Stimulated activated CD4-positive, alpha-beta T cell treated with anti-CD3 and anti-CD28 coated beads, Interleukin-2, amount 100 ng/mL, for 48 hours (primary cell): ENCODE measurements around the gene TTLL10.

Experiments
- DNase-seq, 2 donors: peaks; one replicate each; pipeline ENCODE4 v3.0.0-alpha.2; 2020

TTLL10 gene

DNA sequence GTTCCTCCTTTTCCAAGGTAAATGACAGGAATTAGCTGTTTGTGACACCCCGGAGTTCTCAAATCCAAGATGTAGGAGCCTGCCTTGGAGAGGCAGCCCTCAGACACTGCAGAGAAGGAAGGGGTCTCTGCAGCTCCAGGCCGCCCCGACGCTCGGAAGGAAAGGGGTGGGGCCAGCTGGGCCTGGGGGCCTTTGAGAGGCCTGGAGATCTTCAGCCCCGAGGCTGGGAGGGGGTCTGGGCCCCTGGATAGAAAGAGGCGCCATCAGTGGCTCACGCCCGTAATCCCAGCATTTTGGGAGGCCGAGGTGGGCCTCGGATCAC is 33.9 kb downstream of the TTLL10 start:
- no peak for DNase-seq

DNA sequence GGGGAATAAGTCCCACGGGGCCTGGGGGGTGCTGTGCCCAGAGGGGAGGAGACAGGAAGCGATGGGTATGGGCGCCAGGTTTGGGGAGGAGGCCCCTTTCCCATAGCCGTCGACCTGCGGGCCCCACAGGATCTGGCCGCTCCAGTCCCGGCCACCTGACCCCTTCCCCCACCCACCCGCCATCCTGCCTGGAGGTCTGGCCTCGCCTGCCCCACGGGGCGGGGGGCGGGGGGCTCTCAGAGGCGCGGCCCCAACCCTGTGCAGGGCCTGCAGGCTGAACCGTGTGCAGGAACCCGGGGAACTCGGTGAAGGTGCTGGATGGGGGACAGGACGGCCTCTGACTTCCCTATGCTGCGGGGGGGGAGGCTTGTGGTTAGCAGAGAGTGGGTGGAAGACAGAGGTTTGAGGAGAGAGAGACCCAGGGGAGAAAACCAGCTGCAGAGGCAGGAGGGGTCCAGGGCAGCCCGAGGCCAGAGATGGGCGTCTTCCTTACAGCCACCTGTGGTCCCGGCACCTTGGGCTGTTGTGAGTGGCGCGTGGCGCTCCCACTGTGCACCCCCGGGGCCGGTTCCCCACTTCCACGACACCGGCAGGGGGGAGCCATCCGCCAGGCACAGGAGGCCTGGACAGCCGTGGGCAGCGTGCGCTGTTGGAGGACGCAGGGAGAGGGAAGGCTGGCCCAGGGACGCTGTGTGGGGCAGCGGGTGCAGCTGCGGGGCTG is 35.2 kb downstream of the TTLL10 start:
- DNase-seq: no peak

DNA sequence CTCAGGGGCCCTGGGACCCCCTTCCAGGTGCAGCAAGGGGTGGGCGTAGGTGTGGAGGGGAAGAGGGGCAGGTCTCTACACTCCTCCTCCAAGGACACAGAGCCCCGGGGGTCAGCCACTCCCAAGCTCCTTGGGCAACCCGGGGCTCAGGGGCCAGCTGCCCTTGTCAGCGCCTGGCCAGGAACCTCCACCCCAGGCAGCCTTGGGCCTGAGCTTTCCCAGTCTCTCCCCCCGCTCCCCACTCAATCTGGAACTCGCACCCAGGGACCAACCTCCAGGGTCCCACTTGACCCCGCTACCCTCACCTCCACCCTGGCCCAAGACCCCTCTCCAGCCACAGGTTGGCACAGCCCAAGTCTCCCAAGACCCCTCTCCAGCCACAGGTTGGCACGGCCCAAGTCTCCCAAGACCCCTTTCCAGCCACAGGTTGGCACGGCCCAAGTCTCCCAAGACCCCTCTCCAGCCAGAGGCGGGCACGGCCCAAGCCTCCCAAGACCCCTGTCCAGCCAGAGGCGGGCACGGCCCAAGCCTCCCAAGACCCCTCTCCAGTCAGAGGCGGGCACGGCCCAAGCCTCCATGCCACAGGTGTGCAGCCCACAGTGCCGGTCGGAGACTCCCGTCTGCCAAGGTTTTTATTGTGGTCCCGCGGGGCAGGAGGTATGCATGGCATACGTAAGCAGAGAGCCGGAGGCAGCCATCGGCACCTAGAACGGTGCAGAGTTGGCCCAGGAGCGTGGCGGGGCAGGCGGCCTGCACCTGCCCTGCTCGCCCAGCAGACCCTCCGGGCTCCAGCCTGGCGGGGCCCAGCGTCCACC is 37.3 kb downstream of the TTLL10 start:
- DNase-seq: no peak

DNA sequence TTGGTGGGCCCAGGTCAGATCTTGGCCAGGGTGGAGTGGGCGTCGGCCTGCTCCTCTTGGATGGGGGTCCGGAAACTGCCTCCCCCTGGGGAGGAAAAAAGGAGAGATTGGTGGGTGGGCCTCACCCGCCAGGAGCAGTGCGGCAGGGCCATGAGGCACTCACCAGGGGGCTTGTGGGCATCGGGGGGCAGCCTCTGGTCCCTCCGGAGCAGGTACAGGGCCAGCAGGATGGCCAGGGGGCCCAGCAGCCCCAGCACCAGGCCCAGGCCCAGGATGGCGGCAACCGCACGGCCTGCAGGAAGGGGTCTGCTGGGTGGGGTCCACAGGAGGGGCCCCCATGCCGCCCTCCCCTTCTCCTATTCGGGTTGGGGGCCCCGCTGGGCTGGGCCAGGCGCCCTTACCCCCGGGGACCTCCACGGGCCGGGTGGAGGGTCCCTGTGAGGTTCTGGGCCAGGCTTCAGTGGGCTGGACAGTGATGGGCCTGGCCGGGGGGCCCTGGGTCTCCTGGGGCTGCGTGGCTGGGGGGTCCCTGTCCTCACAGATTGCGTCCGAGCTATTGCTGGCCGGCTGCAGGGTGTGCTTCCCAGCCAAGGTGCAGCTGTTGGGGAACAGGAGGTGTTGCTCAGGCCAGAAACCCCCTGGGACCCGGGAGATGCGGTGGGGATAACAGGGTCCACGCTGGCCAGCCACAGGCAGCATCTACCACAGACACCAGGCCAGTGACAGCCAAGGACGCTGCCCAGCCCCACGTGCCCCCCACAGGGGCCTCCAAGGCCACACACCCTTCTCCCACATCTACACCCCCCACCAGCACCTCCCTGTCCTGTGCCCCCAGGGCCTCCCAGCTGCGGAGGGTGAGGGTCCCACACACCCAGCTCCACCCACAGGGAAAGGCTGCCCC is 38.1 kb downstream of the TTLL10 start:
- no peak for DNase-seq

- no peak for DNase-seq
Measured at GRCh38 chr1:1212780-1213344, 39.2 kb downstream of the TTLL10 start.

DNA sequence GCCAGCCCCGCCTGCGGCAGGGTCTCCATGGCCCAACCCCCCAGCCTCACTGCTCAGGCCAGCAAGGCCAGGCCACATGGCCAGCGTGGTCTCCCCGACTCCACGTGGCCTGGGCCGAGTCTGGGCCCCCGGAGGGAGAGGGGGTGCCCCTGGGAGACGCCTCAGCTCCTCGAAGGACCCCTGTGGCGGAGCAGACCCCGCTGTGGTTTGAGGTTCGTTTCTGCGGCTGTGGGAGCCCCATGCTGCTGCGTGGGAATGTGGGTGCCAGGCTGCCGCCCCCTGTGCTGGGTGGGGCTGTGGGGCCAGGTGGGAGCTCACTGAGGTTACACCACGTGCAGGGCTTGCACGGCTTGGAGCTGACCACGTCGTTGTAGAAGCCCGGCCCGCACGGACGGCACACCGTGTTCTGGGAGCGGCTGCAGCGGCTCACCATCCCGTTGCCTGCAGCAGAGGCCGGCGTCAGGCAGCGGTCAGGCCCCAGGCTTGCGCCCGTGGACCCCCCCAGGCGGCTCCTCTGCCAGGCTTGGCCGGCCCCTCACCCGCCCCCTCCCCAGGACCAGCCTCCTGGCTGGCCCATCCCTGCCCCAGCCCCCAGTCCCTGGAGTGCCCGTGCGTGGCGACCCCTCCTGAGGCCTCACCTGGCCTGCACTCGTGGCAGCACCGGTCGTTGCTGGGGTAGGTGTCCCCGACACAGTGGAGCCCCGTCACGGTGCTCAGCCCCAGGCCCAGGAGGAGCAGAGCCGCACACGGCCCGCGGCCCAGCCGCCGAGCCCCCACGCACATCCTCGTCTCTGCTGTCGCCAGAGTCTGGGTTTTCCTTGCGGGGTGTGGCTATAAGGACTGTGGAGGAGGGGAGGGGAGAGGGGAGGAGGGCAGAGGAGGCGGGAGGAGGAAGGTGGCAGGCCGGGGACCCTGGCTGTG is 39.9 kb downstream of the TTLL10 start, which contains the start of gene TNFRSF4:
TNFRSF4 (minus strand) TSS at position 809 of the 921 bp plus-strand sequence; CDS start at position 783, 26 bp downstream.
- DNase-seq: no peak

DNA sequence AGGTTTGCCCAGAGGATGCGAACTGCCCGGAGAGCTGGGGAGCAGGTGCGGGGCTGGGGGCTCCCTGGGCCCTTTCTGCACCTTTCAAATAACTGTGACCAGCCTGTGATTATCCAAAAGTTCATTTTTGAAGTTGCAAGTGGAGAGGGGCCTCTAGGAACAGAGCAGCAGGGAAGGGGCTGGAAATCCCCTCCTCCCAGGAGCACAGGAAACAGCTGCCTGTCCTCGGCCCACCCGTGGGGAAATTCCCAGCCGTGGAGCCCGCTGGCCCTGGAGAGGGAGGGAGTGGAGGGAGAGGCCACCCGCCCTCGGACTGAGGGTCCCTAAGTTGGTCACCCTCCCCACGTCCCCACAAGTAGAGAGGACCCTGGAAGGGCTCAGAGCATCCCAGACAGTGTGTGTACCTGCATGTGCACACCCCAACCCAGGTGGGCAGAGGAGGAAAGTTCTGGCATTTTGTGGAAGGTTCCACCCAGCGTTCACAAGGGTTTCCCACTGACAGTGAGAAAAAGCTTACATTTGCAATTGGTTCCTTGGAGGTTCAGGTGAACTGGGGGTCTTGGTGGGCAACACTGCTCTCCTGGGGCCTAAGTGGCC is 41.5 kb downstream of the TTLL10 start:
- no peak for DNase-seq

- no peak for DNase-seq
Measured at GRCh38 chr1:1215881-1216605, 42.4 kb downstream of the TTLL10 start.

DNA sequence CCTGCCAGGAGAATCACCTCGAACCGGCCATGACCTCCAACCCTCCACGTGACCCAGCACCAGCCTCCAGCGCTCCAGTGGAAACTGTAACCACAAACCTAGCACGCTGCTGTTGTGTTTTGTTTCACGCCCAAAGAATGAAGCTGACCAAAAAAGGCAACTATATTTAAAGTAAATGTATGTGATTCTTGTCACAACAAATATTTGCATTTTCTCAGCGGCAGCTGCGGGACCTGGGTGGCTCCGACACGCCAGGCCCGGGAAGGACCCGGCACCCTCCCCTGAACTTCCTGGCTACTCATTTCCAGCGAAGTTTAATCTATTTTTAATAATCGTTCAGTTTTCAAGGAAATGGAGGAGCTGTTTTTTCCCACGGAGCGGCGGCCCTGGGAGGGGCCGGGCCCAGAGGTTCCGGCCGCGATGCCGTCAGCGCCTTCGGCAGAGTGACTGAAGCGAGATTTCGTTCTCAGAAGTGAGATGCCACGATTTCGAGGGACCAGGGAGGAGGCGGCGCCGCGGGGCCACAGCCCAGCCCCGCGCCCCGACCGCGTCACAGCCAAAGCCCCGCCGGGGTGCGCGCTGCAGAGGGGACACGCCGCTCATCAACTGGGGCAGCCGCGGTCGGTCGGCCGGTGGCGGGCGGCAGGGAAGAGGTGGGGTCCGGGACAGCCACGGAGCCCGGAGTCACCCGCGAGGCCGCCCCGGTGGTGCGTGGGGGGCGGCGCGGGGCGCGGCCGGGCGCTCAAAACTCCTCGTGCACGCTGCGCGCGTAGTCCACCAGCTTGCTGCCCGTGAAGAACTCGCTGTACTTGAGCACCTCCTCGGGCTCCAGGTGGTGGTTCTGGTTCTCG is 43.3 kb downstream of the TTLL10 start:
- DNase-seq: no peak

DNA sequence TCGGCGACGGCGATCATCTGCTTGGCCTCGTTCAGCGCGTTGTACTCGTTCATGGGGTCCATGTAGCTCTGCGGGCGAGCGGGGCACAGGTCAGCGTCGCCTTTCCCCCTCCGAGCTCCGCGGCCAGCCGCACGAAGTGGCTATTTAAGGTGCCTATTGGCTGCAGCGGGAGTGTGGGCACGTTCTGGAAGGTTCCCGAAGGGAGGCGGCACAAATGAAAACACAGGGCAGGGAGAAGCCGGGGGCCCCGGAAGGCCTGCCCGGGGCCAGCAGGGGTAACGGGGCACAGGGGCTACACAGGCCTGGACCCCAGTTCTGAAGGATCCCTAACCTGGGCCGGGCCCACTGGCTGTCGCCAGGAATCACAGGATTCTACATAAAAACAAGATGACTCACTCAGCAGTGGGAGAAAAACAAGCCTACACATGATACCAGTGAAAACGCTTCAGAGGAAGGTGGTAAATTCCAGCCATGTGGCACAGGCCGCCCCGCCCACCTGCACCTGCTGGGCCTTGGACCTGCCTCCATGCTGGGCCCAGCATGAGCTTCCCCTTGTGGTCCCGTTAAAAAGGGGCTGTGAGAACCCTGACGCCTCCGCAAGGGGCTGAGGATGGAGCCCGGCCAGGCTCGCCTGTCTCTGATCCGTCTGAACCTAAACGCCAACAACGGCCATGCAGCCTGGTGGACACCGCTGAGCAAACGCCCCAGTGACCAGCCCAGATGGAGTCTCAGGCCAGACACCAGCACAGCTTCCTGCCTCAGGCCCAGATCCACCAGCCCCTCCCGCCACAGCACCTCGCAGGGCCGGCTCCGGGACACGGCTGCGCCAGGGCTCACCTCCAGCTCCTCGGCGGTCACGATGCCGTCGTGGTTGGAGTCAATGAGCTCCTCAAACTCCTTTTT is 44.2 kb downstream of the TTLL10 start:
- no peak for DNase-seq

DNA sequence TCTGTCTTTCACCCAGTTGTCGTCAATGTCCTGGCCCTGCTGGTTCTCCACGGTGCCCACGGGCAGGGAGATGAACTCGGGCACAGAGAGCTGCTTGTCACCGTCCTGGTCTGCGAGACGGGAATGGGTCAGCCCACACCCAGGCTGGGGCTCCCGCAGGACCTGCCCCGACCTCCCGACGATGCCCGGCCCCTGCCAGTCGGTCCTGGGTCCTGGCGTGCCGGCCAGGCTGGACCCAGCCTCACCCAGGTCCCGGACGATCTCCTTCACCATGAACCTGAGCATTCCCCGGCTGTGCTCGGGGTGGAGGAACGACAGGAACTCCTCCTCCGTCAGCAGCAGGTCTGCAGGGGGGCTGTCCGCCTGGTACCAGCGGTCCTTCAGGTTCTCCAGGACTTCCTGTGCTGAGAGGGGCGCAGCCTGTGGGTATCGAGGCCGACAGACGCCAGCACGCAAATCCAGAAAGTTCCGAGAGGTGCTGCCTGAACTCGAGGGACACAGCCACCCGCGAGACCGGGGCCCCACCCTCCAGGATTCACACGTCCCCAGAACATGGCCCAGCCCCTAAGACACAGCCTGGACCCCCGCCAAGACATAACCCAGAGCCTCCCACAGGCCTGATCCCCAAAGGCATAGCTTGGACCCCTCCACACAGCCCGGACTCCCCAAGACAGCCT is 45.0 kb downstream of the TTLL10 start:
- no peak for DNase-seq

GRCh38 chr1:1219341-1219740 is 45.7 kb downstream of the TTLL10 start:
- DNase-seq: no peak

GRCh38 chr1:1220197-1220596 is 46.5 kb downstream of the TTLL10 start:
- no peak for DNase-seq

- DNase-seq: no peak
Measured at GRCh38 chr1:1221887-1222574, 48.4 kb downstream of the TTLL10 start.

GRCh38 chr1:1222575-1223225 is 49.0 kb downstream of the TTLL10 start:
- no peak for DNase-seq

- DNase-seq: no peak
Measured at GRCh38 chr1:1223321-1223720, 49.6 kb downstream of the TTLL10 start.

DNA sequence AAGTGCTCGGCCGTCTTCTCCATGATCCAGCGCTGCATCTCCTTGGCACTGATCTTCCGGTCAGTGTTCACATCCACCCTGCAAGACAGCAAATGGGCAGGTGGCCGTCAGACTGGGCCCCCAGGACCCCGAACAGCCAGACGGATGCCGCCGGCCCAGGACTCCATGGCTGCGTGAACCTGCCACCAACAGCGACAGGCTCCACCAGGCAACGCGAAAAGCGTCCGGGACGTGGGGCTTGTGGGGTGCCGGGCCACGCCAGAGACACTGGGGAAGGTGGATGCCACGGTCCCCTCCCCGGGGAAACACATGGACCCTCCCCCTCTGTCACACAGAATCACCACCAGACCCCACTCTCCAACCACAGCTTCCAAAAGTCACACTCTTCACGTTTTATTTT is 50.2 kb downstream of the TTLL10 start:
- DNase-seq: no peak
